SK-N-SH (cell line): ENCODE measurements around the gene TBCCD1. TPM values are rescaled to one million over a fixed set of nuclear protein-coding genes. Genes with fewer than 3 reads are reported as not detected.

Experiments used
- CTCF ChIA-PET: fragments of 300-600, 350-600 bp; formaldehyde crosslinking; extraction: SDS; loops from one replicate; lab custom pipeline; 2021; lab: Yijun Ruan, JAX
- POLR2A ChIA-PET: fragments of 350-600 bp; sonication (Branson Sonifier 250); formaldehyde crosslinking; extraction: SDS; loops from one replicate; lab custom pipeline; 2020; ENCODE audit warnings: antibody characterized with exemption, inconsistent platforms; lab: Yijun Ruan, JAX
- DNase-seq: peaks from one replicate; pipeline ENCODE4 v3.0.0; 2012
- H2AFZ ChIP-seq: fragments of 200-600 bp; sonication (generic); 2 replicates; pipeline ENCODE4 v1.8.1; 2016; ENCODE audit warnings: antibody characterized with exemption, mild to moderate bottlenecking, low read depth
- H3F3A ChIP-seq: fragments of 200-600 bp; sonication (generic); replicated peaks from 2 replicates; pipeline ENCODE3; 2016; ENCODE audit warnings: antibody characterized with exemption, mild to moderate bottlenecking; ENCODE audit not compliant: insufficient read depth
- H3K27ac ChIP-seq, 2 experiments: fragments of 200-500 bp in 1 of 2; fragments of 200-600 bp in 1 of 2; sonication (Bioruptor generic) in 1 of 2; sonication (generic), shearing (Covaris generic) in 1 of 2; 2 replicates each; pipeline versions ENCODE4 v1.5.1 to v1.6.1; 2014 to 2016; ENCODE audit warnings: low read depth in 2 of 2, inconsistent platforms in 1 of 2, low read length in 1 of 2, mild to moderate bottlenecking in 1 of 2, mixed read lengths in 1 of 2
- H3K27me3 ChIP-seq: fragments of 200-600 bp; sonication (generic), shearing (Covaris generic); 2 replicates; pipeline ENCODE4 v1.6.1; 2016; ENCODE audit warnings: mixed run types; ENCODE audit not compliant: insufficient read depth
- H3K36me3 ChIP-seq, 2 experiments: fragments of 200-500 bp in 1 of 2; fragments of 200-600 bp in 1 of 2; sonication (Bioruptor generic) in 1 of 2; sonication (generic) in 1 of 2; replicated peaks in 1 of 2; 2 replicates each; pipeline versions ENCODE3 to v1.5.1; 2014 to 2016; ENCODE audit warnings: low read length in 1 of 2, mild to moderate bottlenecking in 1 of 2; ENCODE audit not compliant: insufficient read depth in 2 of 2, control insufficient read depth in 1 of 2
- H3K4me1 ChIP-seq, 2 experiments: fragments of 200-500 bp in 1 of 2; fragments of 200-600 bp in 1 of 2; sonication (Bioruptor generic) in 1 of 2; sonication (generic), shearing (Covaris generic) in 1 of 2; 2 replicates each; pipeline versions ENCODE4 v1.5.1 to v1.6.1; 2014 to 2016; ENCODE audit warnings: low read depth in 1 of 2, low read length in 1 of 2, mixed run types in 1 of 2; ENCODE audit not compliant: insufficient read depth in 2 of 2, control insufficient read depth in 1 of 2
- H3K4me2 ChIP-seq: fragments of 200-600 bp; sonication (generic), shearing (Covaris generic); 2 replicates; pipeline ENCODE4 v1.6.1; 2017; ENCODE audit warnings: mixed run types
- H3K4me3 ChIP-seq, 2 experiments: fragments of 200-500 bp in 1 of 2; fragments of 200-600 bp in 1 of 2; sonication (Bioruptor generic) in 1 of 2; sonication (generic), shearing (Covaris generic) in 1 of 2; 2 replicates each; pipeline versions ENCODE4 v1.5.1 to v1.8.1; 2014 to 2016; ENCODE audit warnings: low read depth in 2 of 2, inconsistent platforms in 1 of 2, low read length in 1 of 2, mild to moderate bottlenecking in 1 of 2, mixed read lengths in 1 of 2, moderate library complexity in 1 of 2
- H3K79me2 ChIP-seq: fragments of 200-600 bp; sonication (generic); 2 replicates; pipeline ENCODE4 v1.8.1; 2017; ENCODE audit warnings: mild to moderate bottlenecking; ENCODE audit not compliant: insufficient read depth
- H3K9ac ChIP-seq: fragments of 200-600 bp; sonication (generic); 2 replicates; pipeline ENCODE4 v1.6.1; 2017; ENCODE audit warnings: mixed run types
- H3K9me2 ChIP-seq: fragments of 200-600 bp; sonication (generic); 2 replicates; pipeline ENCODE4 v1.6.1; 2017; ENCODE audit warnings: mixed run types
- H3K9me3 ChIP-seq: fragments of 200-600 bp; sonication (generic); 2 replicates; pipeline ENCODE4 v1.6.1; 2017; ENCODE audit warnings: mixed run types, mild to moderate bottlenecking, moderate library complexity
- H4K20me1 ChIP-seq: fragments of 200-600 bp; sonication (generic); 2 replicates; pipeline ENCODE4 v1.6.1; 2017; ENCODE audit warnings: mild to moderate bottlenecking, mixed run types; ENCODE audit not compliant: insufficient read depth
- ELF1 ChIP-seq: IDR thresholded peaks from 2 replicates; pipeline ENCODE4 v1.4.0; 2012
- EZH2phosphoT487 ChIP-seq: fragments of 200-600 bp; sonication (generic); IDR thresholded peaks from 2 replicates; pipeline ENCODE4 v1.6.1; 2017; ENCODE audit warnings: low read depth, mixed run types, mild to moderate bottlenecking, antibody characterized with exemption, moderate library complexity, borderline replicate concordance
- GABPA ChIP-seq: IDR thresholded peaks from 2 replicates; pipeline ENCODE4 v1.4.0; 2012; ENCODE audit warnings: low read depth, mild to moderate bottlenecking
- MXI1 ChIP-seq: IDR thresholded peaks from 2 replicates; pipeline ENCODE4 v1.6.1; 2012; ENCODE audit warnings: mild to moderate bottlenecking, low read depth, low read length, improper control_type of control experiment
- POLR2AphosphoS5 ChIP-seq: IDR thresholded peaks from 2 replicates; pipeline ENCODE4 v1.6.1; 2012; ENCODE audit warnings: low read depth, low read length
- TCF12 ChIP-seq: IDR thresholded peaks from 2 replicates; pipeline ENCODE4 v1.4.0; 2012
- USF2 ChIP-seq: fragments of 150-350 bp; IDR thresholded peaks from 2 replicates; pipeline ENCODE4 v1.6.1; 2017; ENCODE audit warnings: antibody characterized with exemption, low read length, low read depth, borderline replicate concordance
- ZBTB33 ChIP-seq: IDR thresholded peaks from 2 replicates; pipeline ENCODE4 v1.4.0; 2012; ENCODE audit warnings: low read depth, borderline replicate concordance
- WGBS: methylation state at CpG from one replicate; pipeline ENCODE4 v1.1.6; 2017; ENCODE audit warnings: low lambda C conversion rate; 5-methylcytosine and 5-hydroxymethylcytosine counted together
- polyA plus RNA-seq, 3 experiments: library from polyadenylated mRNA; depleted of rRNA; stranded (reverse); fragments of >200 nt; gene quantifications; 2 replicates each; pipeline ENCODE4 v1.2.3, GENCODE V29; 2012

Gene TBCCD1
- polyA plus RNA-seq, 1 of the 3 experiments (the other 2 are of a cell fraction) = 6.5 TPM

- H3K9me2 ChIP-seq = no peaks in the 10 kb centered on the region
These were observed 25.5 kb upstream of the TBCCD1 start for GRCh38 chr3:186592682-186593081.

GRCh38 chr3:186590580-186591295 lies 23.6 kb upstream of the TBCCD1 start:
- H3K27ac ChIP-seq = no peak overlapping the region
- no peaks in the 10 kb centered on the region for H3K9me2 ChIP-seq
- H3F3A ChIP-seq = no peaks in the 10 kb centered on the region
- WGBS = 71% methylated on average over 7 of the region's 7 CpGs
- H3K4me1 ChIP-seq = no peaks in the 10 kb centered on the region
- H3K79me2 ChIP-seq = no peaks in the 10 kb centered on the region
- no peak for DNase-seq
- no peak overlapping the region for H3K9ac ChIP-seq
- H4K20me1 ChIP-seq = no peaks in the 10 kb centered on the region
- CTCF ChIA-PET = interaction anchor here (0.9 to 17.4 kb wide), 3 partner anchors 24 to 607 kb away, joined by 3 to 167 read pairs (median 3); partner anchors contain the start of gene AHSG
- no peak overlapping the region for H3K4me3 ChIP-seq
- no peak overlapping the region for H3K4me2 ChIP-seq
- H3K9me3 ChIP-seq = no peaks in the 10 kb centered on the region
- H3K27me3 ChIP-seq = no peaks in the 10 kb centered on the region
- peaks cover 2 to 5% of the 10 kb centered on the region in 2 experiments for H3K36me3 ChIP-seq
- H2AFZ ChIP-seq = no peak overlapping the region
- TF ChIP-seq MXI1 = no peak
- TF ChIP-seq TCF12 = no peak
- no peak for TF ChIP-seq GABPA
- TF ChIP-seq ELF1 = no peak
- TF ChIP-seq USF2 = no peak
- POLR2A ChIA-PET = no interaction called here

More at GRCh38 chr3:186592682-186593081, 25.5 kb upstream of the TBCCD1 start:
- no peak overlapping the region for H3K27ac ChIP-seq
- ChIA-PET POLR2A (no interaction called here), CTCF (interaction anchor here (0.8 to 17.4 kb wide), 2 partner anchors 22 to 229 kb away, joined by 3 to 167 read pairs; partner anchors contain the start of gene AHSG)
- no peak overlapping the region for H2AFZ ChIP-seq
- H3F3A ChIP-seq = no peaks in the 10 kb centered on the region
- no peak for TF ChIP-seq GABPA
- TF ChIP-seq ELF1 = no peak
- TF ChIP-seq POLR2AphosphoS5 = no peak
- TF ChIP-seq ZBTB33 = no peak
- TF ChIP-seq EZH2phosphoT487 = no peak
- H3K79me2 ChIP-seq = no peaks in the 10 kb centered on the region
- DNase-seq = no peak
- H3K36me3 ChIP-seq = no peaks in the 10 kb centered on the region
- H3K27me3 ChIP-seq = no peaks in the 10 kb centered on the region
- WGBS = 75% methylated on average over 4 of the region's 4 CpGs
- no peak overlapping the region for H3K4me3 ChIP-seq
- no peak overlapping the region for H3K9ac ChIP-seq
- no peaks in the 10 kb centered on the region for H3K9me3 ChIP-seq
- no peaks in the 10 kb centered on the region for H4K20me1 ChIP-seq
- H3K4me2 ChIP-seq = no peak overlapping the region
- H3K4me1 ChIP-seq = no peaks in the 10 kb centered on the region
